GM21619 (cell line): Measurements from ENCODE around the gene CPNE5.

ENCODE experiments used
- ATAC-seq: cut with Tn5 transposase; IDR thresholded peaks from one replicate; pipeline ENCODE4 v1.9.1; 2021; ENCODE audit not compliant: unreplicated experiment

CPNE5 gene

GRCh38 chr6:36838896-36839748 is at the start of gene CPNE5:
TSS of gene CPNE5 (minus strand) at chr6:36839444. CDS start at chr6:36839377, 67 bp downstream.
- ATAC-seq = no peak

DNA sequence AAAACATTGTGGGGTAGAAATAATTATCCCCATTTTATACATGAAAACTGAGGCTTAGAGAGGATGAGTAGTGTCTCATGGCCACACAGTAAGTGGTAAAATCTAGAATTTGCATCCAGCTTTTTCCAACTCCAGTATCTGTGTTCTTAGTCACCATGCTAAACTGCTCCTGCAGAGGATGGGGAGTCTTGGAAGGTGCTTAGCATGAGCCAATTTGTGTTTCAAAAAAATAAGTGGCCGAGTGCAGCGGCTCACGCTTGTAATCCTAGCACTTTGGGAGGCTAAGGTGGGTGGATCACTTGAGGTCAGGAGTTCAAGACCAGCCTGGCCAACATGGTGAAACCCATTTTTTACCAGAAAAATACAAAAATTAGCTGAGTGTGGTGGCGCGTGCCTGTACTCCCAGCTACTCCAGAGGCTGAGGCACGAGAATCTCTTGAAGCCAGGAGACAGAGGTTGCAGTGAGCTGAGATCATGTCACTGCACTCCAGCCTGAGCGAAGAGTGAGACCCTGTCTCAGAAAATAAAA is 48.9 kb upstream of the CPNE5 start:
- no peak for ATAC-seq

DNA sequence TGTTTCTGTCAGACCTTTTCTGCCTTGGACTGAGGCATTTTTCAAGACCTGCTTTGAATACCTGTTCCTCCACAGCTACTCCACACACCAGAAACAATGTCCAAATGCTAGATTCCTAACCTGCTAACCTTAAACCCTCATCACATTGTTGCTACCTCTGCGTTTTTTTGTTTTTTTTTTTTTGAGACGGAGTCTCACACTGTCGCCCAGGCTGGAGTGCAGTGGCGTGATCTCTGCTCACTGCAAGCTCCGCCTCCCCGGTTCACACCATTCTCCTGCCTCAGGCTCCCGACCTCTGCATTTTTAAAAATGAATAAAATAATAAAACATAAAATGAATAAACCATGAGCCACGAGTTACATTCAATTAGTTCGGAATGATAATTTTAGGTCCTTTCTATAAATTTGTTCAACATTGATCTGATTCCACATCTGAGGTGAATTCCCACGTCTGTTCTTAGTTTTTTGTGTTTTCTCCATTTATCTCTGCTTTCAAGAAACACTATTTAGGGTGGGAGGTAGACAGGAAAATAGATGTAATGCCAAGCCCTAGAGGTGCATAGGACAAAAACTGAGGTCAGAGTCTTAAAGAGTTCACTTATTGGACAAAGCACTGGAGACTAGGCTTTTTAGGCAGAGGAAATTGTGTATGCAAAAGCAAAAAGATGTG is 47.8 kb upstream of the CPNE5 start:
- ATAC-seq = no peak

DNA sequence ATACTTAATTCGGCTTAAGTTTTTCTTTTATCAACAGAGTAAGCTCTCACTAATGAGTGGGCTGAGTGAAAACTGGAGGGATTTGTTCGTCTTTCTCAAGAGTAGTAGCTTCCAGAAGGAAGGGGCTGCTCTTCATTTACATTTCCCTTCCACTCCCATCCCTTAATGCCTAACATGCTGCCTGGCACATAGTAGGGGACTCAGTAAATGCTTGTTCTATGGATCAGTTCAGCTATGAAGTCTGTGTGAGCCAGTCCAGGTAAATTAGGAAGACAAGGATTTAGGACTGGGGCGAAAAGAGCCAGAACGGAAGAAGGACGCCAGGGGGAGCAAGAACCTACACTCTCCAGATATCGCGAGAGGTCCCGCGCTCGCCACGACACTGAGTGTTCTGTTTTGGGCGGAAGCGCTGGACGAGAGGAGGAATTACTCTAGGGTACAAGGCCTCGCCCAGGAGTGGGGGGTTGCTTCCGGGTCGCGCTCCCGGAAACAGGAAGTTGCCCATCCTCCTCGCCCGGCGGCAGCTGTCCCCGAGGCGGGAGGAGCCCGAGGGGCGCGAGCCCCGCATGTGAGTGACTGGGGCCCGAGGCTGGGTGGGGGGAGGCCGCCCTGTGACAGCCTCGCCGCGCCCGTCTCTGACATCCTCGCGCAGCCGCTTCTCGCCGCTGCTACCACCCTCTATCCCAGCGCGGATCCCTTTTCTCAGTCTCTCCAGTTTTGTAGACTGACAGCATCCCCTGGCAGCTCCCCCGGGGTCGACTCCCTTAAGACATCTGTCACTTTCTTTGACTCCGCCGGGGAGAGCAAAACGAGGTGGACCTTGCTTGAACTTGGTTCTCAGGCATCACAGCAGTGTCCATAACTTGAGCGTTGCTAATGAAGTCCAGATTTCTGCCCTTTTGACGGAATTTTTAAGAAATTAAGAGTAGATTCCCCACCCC is 46.5 kb upstream of the CPNE5 start, which contains the start of gene C6orf89:
Gene C6orf89, plus strand, starts transcription at position 492 of the 941 bp plus-strand sequence. CDS start 13,493 bp downstream, outside the sequence.
- ATAC-seq = peak; percentile 95

DNA sequence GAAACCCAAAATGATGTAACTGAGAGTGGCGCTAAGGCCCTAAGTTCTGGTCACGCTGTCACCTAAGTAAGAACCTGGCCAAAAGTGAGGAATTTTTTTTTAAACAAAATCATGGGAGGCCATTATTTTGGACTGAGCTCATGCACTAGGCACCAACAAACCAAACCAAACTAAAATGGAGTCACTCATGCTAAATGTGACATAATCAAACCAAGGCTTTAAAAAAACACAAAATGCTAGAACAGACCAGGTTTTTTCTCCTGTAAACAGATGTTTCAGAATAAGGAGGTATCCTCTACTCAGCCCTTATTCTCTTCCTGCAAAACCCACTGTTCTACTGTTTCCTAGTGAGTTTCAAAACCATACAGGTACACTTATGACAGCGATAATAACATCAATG is 45.4 kb upstream of the CPNE5 start:
- ATAC-seq = no peak

DNA sequence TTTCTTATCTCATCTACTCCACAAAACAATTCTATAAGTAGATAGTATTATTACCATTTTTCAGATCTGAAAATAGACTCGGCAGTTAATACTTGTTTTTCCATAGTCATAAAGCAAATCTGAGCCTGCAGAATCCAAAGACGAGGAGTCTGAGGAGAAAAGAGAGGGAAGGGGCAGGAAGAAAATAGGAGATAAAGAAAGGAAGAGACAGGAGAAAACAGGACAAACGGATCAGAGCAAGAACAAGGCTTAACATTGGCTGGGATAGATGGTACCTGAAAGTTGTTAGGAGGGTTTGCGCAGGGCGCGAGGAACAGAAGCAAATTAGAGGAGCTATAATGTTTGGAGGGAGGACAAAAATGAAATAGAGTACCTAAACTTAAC is 36.0 kb upstream of the CPNE5 start:
- no peak for ATAC-seq

GRCh38 chr6:36874443-36875249 is 35.4 kb upstream of the CPNE5 start, which contains the start of gene PPIL1:
TSS of gene PPIL1 (minus strand) at chr6:36874803. CDS start at chr6:36874772, 31 bp downstream.
- peak; percentile 87 for ATAC-seq

- ATAC-seq = no peak
These were observed 34.6 kb upstream of the CPNE5 start for GRCh38 chr6:36873612-36874442.

DNA sequence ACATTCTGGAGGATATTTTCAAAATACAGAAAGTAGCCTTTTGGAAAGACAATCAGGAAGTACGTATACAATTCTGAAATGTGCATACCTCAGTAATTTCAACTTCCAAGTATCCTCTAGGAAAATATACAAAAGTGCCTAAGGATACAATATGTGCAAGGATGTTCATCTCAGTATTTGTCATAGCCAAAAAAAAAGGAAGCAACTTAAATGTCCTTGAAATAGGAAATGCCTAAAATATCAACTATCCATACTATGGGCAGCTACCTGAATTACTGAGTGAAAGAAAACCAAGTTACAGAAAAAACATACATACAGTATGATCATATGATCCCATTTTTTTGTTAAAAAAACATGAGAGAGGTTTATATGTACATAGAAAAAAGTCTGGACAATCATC is 33.9 kb upstream of the CPNE5 start:
- ATAC-seq = no peak

GRCh38 chr6:36871686-36872085 is 32.4 kb upstream of the CPNE5 start:
- ATAC-seq = no peak

DNA sequence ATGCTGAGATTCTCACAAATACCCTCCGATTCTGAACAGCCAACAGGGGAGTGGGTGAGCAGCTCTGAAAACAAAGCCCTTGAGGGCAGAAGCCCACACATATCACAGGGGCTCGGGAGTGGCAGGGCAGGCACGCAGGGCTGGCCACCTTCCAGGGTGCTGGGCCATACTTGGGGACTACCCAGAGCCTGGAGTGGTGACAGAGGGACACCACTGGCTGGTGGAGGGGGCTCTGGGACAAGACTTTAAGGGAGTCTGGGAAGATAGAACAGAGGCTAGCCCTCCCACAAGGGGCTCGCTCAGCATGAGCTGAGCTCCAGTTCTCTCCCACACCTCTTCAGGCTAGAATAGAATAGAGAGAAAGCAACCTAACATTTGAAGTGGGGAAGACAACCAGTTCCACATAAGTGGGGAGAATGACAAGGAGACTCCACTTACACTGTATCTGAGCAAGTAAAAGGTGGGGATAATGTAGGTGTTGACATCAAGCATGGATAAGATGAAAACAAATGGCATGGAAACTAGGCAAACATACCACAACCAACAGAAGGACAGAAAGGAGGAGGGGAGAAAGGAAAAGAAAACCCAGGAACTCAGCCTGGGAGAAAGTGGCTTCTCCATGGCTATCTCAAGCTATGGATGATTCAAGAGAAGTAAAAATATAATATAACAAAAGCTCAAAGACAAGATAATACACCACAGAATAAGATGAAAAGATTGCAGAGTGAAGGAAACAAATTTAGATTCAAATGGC is 28.4 kb upstream of the CPNE5 start:
- ATAC-seq = no peak

GRCh38 chr6:36865835-36866234 is 26.6 kb upstream of the CPNE5 start:
- no peak for ATAC-seq

GRCh38 chr6:36863670-36864540 is 24.7 kb upstream of the CPNE5 start:
- ATAC-seq = no peak

DNA sequence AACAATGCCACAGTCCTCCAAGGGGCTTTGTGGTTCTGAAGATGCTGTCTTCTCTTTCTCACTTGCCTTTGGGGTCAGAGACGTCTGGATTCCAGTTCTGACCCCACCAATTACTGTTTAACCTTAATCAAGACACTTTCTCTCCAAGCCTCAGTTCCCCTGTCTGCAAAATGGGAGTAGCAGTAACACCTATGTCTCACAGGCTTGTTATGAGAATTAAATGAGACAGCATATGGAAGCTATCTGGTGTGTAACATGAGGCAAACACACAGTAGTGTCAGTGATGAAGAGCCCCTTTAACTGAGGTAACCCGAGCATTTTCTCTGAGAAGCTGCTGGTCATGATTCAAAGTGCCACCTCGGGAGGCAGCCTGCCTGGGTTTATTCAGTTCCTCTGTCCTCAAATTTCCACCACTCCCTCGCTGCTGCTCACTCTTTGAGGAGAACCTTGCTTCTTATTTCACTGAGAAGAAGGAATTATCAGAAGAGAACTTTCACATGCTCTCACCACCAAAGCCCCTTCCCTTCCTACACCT is 23.7 kb upstream of the CPNE5 start:
- ATAC-seq = no peak

DNA sequence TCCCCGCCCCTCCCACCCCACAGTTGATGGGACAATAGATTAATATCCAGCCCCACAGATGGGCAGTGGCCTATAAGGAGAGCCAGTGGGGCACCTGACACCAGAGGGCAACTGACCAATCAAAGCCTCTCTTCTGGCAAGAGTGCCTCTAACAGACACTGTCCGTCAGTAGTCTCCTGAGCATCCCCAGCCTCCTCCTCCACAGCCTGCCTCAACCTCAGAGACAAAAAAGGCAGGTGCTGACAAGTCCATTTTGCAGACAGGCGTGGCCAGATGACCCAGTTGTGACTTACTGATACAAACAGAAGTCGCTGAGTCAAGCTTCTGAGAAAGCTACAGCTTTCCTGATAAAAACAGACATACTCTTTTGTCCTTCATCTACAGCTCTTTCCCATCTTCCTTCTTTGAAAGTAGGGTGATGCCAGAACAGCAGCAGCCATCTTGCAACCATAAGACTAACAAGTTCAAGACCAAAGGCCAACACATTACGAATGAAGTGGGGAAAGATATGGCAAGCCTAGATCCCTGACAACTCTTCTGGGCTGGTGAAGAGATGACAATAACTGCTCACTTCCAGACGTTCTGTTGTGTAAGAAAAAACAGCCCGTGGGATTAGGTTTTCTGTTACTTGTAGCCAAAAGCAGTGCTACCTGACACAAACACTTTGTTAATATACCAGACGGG is 23.1 kb upstream of the CPNE5 start:
- no peak for ATAC-seq

DNA sequence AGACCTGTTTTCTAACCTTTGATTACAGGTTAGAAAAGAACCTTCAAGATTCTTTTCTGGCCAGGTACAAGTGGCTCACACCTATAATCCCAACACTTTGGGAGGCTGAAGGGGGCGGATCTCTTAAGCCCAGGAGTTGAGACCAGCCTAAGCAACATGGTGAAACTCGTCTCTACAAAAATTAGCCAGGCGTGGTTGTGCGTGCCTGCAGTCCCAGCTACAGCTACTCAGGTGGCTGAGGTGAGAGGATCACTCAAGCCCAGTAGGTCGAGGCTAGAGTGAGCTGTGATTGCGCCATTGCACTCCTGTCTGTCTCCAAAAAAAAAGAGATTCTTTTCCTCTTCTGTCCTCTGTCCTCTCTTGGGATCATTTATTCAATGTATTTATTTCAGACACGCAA is 20.9 kb upstream of the CPNE5 start:
- no peak for ATAC-seq
